ENCODE measurements around the gene SCUBE3. TPM values are rescaled to one million over a fixed set of nuclear protein-coding genes. Genes with fewer than 3 reads are reported as not detected.

SCUBE3 gene
- total and polyA plus RNA-seq, 2 of the 4 experiments (the other 2 are of a cell fraction), result 19.9 to 45.5 TPM

DNA sequence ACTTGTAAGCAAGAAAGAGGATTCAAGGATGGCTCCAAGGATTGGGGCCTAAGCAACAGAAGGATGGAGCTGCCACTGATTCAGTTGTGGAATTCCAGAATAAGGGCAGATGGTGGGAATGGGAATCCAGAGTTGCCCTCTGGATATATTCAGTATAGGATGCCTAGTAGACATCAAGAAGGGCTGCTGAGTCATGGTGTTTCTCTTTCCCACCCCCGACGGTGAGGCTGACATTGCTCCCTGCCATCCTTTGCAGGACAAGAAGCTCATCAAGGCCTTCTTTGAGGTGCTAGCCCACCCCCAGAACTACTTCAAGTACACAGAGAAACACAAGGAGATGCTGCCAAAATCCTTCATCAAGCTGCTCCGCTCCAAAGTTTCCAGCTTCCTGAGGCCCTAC lies 34.5 kb downstream of the SCUBE3 start:
- H3K14ac ChIP-seq (replicated peaks; ENCODE audit: low read depth, low read length), result no peak overlapping the region; the same call in 1 of the 2 replicates
- H2BK15ac ChIP-seq (ENCODE audit: low read depth, low read length), result 0 out of 3 replicates have a peak overlapping the region, but pooled peaks have one; percentile 1
- H3K79me1 ChIP-seq (ENCODE audit: low read depth in 1 of 2, low read length in 2 of 2), result peaks cover 20 to 67% of the 10 kb centered on the region in 2 experiments; a peak in 3 of 4 replicates
- peak; percentile 85 for TF ChIP-seq NFE2L2 (IDR thresholded peaks at IDR 0.05; ENCODE audit: low read depth, low read length)
- peak; percentile 56; the same call in 1 of the 2 replicates for TF ChIP-seq MAFK (IDR thresholded peaks at IDR 0.05; ENCODE audit: low read depth, low read length)
- no peak for TF ChIP-seq SMC3 (IDR thresholded peaks at IDR 0.05; ENCODE audit: low read depth, low read length)
- no peak for TF ChIP-seq RCOR1 (IDR thresholded peaks at IDR 0.05; ENCODE audit: insufficient replicate concordance, low read length)
- TF ChIP-seq, protein P1, sequence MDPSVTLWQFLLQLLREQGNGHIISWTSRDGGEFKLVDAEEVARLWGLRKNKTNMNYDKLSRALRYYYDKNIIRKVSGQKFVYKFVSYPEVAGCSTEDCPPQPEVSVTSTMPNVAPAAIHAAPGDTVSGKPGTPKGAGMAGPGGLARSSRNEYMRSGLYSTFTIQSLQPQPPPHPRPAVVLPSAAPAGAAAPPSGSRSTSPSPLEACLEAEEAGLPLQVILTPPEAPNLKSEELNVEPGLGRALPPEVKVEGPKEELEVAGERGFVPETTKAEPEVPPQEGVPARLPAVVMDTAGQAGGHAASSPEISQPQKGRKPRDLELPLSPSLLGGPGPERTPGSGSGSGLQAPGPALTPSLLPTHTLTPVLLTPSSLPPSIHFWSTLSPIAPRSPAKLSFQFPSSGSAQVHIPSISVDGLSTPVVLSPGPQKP (IDR thresholded peaks at IDR 0.05; ENCODE audit: borderline replicate concordance, low read depth, low read length), result no peak
- TF ChIP-seq, protein P2, sequence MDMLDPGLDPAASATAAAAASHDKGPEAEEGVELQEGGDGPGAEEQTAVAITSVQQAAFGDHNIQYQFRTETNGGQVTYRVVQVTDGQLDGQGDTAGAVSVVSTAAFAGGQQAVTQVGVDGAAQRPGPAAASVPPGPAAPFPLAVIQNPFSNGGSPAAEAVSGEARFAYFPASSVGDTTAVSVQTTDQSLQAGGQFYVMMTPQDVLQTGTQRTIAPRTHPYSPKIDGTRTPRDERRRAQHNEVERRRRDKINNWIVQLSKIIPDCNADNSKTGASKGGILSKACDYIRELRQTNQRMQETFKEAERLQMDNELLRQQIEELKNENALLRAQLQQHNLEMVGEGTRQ (IDR thresholded peaks at IDR 0.05; ENCODE audit: low read depth, low read length), result no peak
- no peak for TF ChIP-seq RAD21 (IDR thresholded peaks at IDR 0.05; ENCODE audit: low read length)
- TF ChIP-seq, protein P3, sequence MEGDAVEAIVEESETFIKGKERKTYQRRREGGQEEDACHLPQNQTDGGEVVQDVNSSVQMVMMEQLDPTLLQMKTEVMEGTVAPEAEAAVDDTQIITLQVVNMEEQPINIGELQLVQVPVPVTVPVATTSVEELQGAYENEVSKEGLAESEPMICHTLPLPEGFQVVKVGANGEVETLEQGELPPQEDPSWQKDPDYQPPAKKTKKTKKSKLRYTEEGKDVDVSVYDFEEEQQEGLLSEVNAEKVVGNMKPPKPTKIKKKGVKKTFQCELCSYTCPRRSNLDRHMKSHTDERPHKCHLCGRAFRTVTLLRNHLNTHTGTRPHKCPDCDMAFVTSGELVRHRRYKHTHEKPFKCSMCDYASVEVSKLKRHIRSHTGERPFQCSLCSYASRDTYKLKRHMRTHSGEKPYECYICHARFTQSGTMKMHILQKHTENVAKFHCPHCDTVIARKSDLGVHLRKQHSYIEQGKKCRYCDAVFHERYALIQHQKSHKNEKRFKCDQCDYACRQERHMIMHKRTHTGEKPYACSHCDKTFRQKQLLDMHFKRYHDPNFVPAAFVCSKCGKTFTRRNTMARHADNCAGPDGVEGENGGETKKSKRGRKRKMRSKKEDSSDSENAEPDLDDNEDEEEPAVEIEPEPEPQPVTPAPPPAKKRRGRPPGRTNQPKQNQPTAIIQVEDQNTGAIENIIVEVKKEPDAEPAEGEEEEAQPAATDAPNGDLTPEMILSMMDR (conservative IDR thresholded peaks at IDR 0.05; ENCODE audit: low read depth, low read length), result no peak
- TF ChIP-seq BHLHE40 (IDR thresholded peaks at IDR 0.05; ENCODE audit: low read depth, low read length), result no peak
- TF ChIP-seq POLR2A (IDR thresholded peaks at IDR 0.05; ENCODE audit: low read depth, low read length), result no peak
- TF ChIP-seq CEBPB (IDR thresholded peaks at IDR 0.05; ENCODE audit: low read depth, low read length), result no peak
- H2BK120ac ChIP-seq (ENCODE audit: low read depth, low read length), result peak overlapping the region; percentile 54; the same call in 1 of the 2 replicates
- H3K4me2 ChIP-seq (ENCODE audit: low read depth, low read length), result no peak overlapping the region
- H2AK9ac ChIP-seq (replicated peaks; ENCODE audit: low read depth, low read length, poor library complexity), result peak overlapping the region; percentile 63
- peaks cover 2% of the 10 kb centered on the region; the same call in 1 of the 2 replicates for H3K4me1 ChIP-seq (ENCODE audit: control insufficient read depth, insufficient read depth, low read length)
- no peak overlapping the region for H3K18ac ChIP-seq (ENCODE audit: low read depth, low read length)
- H3K9ac ChIP-seq (ENCODE audit: low read depth, low read length), result no peak overlapping the region
- ATAC-seq (ENCODE audit: low read depth) (peak; percentile 53), DNase-seq (peak; percentile 28)
- peak overlapping the region; percentile 25 for H2AFZ ChIP-seq (replicated peaks; ENCODE audit: low read length, poor library complexity)
- H3K4me3 ChIP-seq (ENCODE audit: insufficient read depth, low read depth, low read length), result no peak overlapping the region
- no peaks in the 10 kb centered on the region for H3K9me3 ChIP-seq (ENCODE audit: control insufficient read depth, insufficient read depth, low read length)
- H4K8ac ChIP-seq (ENCODE audit: low read depth in 2 of 2, low read length in 2 of 2), result peak overlapping the region; percentile 0 to 62; a peak in 2 of 4 replicates
- peak overlapping the region; percentile 15 for H3K4ac ChIP-seq (ENCODE audit: low read depth, low read length)
- H3K9me1 ChIP-seq (ENCODE audit: insufficient read depth, low read length), result peaks cover 18% of the 10 kb centered on the region
- H2BK5ac ChIP-seq (ENCODE audit: low read depth, low read length, poor library complexity, severe bottlenecking), result no peak overlapping the region
- H3K23ac ChIP-seq (ENCODE audit: low read depth, low read length), result no peak overlapping the region
- dilution Hi-C loops (cut with HindIII; ENCODE audit: low sequenced_read_pairs, unreplicated experiment), result no loop called here
- ChIA-PET POLR2A (ENCODE audit: unreplicated experiment) (interaction anchor here (0.6 kb wide), 1 partner anchor 109 kb away, joined by 3 read pairs; no protein-coding TSS in a partner anchor), CTCF (interaction anchor here (1.1 kb wide), 1 partner anchor 10 kb away, joined by 4 read pairs; no protein-coding TSS in a partner anchor)
- no TSS peak for BruUV-seq (replicated peaks)
- H4K5ac ChIP-seq (ENCODE audit: low read depth, low read length), result no peak overlapping the region
- WGBS, 2 experiments (ENCODE audit: extremely low coverage in 2 of 2, insufficient read length in 1 of 2), result no CpG with 5 or more reads among the region's 3 CpGs
- peak overlapping the region; percentile 53; the same call in 1 of the 2 replicates for H2BK20ac ChIP-seq (ENCODE audit: low read depth, low read length)
- H3K36me3 ChIP-seq (ENCODE audit: control insufficient read depth, insufficient read depth, low read length), result peaks cover 24% of the 10 kb centered on the region; the same call in 1 of the 2 replicates
- intact Hi-C loops (cut with micrococcal nuclease), result no loop called here
- H2AK5ac ChIP-seq (ENCODE audit: low read depth, low read length), result peak overlapping the region; percentile 54; the same call in 1 of the 2 replicates
- no peak overlapping the region; the same call in 1 of the 2 replicates for H4K91ac ChIP-seq (ENCODE audit: insufficient read depth, low read depth, low read length)
- H4K20me1 ChIP-seq (ENCODE audit: insufficient read depth, low read length), result no peaks in the 10 kb centered on the region; the same call in 1 of the 2 replicates
- no peak overlapping the region for H3K27ac ChIP-seq (ENCODE audit: insufficient read depth, low read length)
- no peak overlapping the region for H3K56ac ChIP-seq (ENCODE audit: extremely low read depth, insufficient read depth, low read length)
- in situ Hi-C loops (cut with MboI; ENCODE audit: low sequenced_read_pairs), result no loop called here
- no peaks in the 10 kb centered on the region for H3K27me3 ChIP-seq (ENCODE audit: control insufficient read depth, insufficient read depth, low read length)

Measured in IMR-90 (cell line).